Adrenal gland (tissue), 12 donors: Measurements from ENCODE around the gene ALDH1L1. TPM values are rescaled to one million over a fixed set of nuclear protein-coding genes. Genes with fewer than 3 reads are reported as not detected.

ENCODE experiments used
- DNase-seq, 7 donors: peaks; one replicate each; pipeline ENCODE4 v3.0.0-alpha.2; 2019 to 2020
- H3K27ac ChIP-seq, 5 donors: fragments of 200-600 bp; sonication (generic) in 4 of 5; 1 replicate in 3 of 5; 2 replicates in 2 of 5; pipeline versions ENCODE4 v1.5.1 to v1.8.0; 2016 to 2020; ENCODE audit warnings: mild to moderate bottlenecking in 1 of 5
- H3K27me3 ChIP-seq: fragments of 200-600 bp; 2 replicates; pipeline ENCODE4 v1.8.0; 2021
- H3K36me3 ChIP-seq, 2 donors: fragments of 200-600 bp; replicated peaks in 1 of 2; 1 replicate in 1 of 2; 2 replicates in 1 of 2; pipeline versions ENCODE4 v1.5.1 to v1.8.0; 2018 to 2022
- H3K4me1 ChIP-seq, 2 donors: fragments of 200-600 bp; replicated peaks in 1 of 2; 1 replicate in 1 of 2; 2 replicates in 1 of 2; pipeline versions ENCODE4 v1.5.1 to v1.8.0; 2018 to 2021
- H3K4me3 ChIP-seq, 4 donors: fragments of 200-600 bp; sonication (generic) in 3 of 4; one replicate each; pipeline ENCODE4 v1.5.1; 2016 to 2018
- H3K9me3 ChIP-seq, 3 donors: fragments of 200-600 bp; sonication (generic) in 1 of 3; replicated peaks in 1 of 3; 1 replicate in 2 of 3; 2 replicates in 1 of 3; pipeline versions ENCODE4 v1.5.1 to v1.8.0; 2016 to 2021
- CTCF ChIP-seq, 6 experiments: fragments of 450-650 bp in 4 of 6; fragments of 200-600 bp in 2 of 6; sonication (generic) in 1 of 6; IDR thresholded peaks; 1 replicate in 5 of 6; 2 replicates in 1 of 6; pipeline versions ENCODE4 v1.5.1 to v1.8.0; 2016 to 2021; ENCODE audit warnings: antibody characterized with exemption in 6 of 6, mild to moderate bottlenecking in 2 of 6, moderate library complexity in 1 of 6
- POLR2A ChIP-seq, 2 donors: fragments of 450-650 bp; IDR thresholded peaks; one replicate each; pipeline ENCODE4 v1.6.1; 2017; ENCODE audit warnings: antibody characterized with exemption in 2 of 2, mild to moderate bottlenecking in 2 of 2, moderate library complexity in 1 of 2
- whole genome bisulfite sequencing, 4 donors: extraction: QIAGEN DNeasy Blood & Tissue Kit in 2 of 4; methylation state at CpG; one replicate each; pipeline versions ENCODE4 v1.1.5 to v1.1.7; 2013 to 2017; 5-methylcytosine and 5-hydroxymethylcytosine counted together
- intact Hi-C, 2 donors: fragments of 100-400 bp; cut with DNase I; formaldehyde crosslinking; loops; one replicate each; pipeline versions ENCODE4 v1.14.1 to v1.15.0; 2022 to 2023
- polyA plus RNA-seq, 3 donors: library from polyadenylated mRNA; stranded (reverse); fragments of 200-250 nt in 2 of 3; fragments of 350-450 nt in 1 of 3; fragmentation: Illumina TruSeq in 1 of 3; extraction: RNeasy Lipid Tissue Mini Kit (QIAGEN cat#74804) in 1 of 3; gene quantifications; one replicate each; pipeline ENCODE4 v1.2.3, GENCODE V29; 2013 to 2014
- total RNA-seq, 9 donors: library from RNA; depleted of rRNA in 4 of 9; stranded (reverse); fragments of >200 nt in 4 of 9; fragments of 120-200 nt in 1 of 9; fragmentation: NEBNext Ultra II Directional in 1 of 9; extraction: Animal tissue kit (Norgen Biotek cat#: 25700) in 1 of 9; gene quantifications; one replicate each; pipeline versions ENCODE4 v1.1.0 to v1.2.4, GENCODE V29; 2013 to 2023
- donor health status: healthy with polysubstance abuse.
- donor health status: Bipolar disorder and iron deficiency.
- donor health status: DM: yes; HTN: yes; CAD: no.
- donor health status: DM: no; HTN: no; CAD: no.
- donor health status: DM: no; HTN: no; CAD: no.
- donor health status: DM: yes; HTN: yes; CAD: no.

Gene ALDH1L1
- total and polyA plus RNA-seq, 12 donors = 0.44 to 136 (median 72.3) TPM

GRCh38 chr3:126083913-126084767, 96.2 kb downstream of the ALDH1L1 start, which contains the start of gene SLC41A3:
Gene SLC41A3 (minus strand): TSS chr3:126084124. CDS start chr3:126068219, 15,905 bp downstream.
- DNase-seq = peak; percentile 83 to 91 (median 87)
- TF ChIP-seq CTCF (IDR thresholded peaks at IDR 0.05) (peak in 3 of 6 experiments; percentile 17 to 41 (median 34)), POLR2A (IDR thresholded peaks at IDR 0.05) (peak; percentile 54 to 64)
- intact Hi-C loops = no loop called here
- 0 to 1% (median 1%) methylated on average over 11 to 72 of the region's 72 CpGs for WGBS, 4 donors
- peak within 1 kb of the TSS in 3 of 4 donors; percentile 33 to 80 (median 80) for H3K4me3 ChIP-seq
- H3K4me1 ChIP-seq = peaks cover 0 to 28% of the 10 kb centered on the region in 2 donors
- no peaks in the 10 kb centered on the region for H3K9me3 ChIP-seq
- peak within 1 kb of the TSS; percentile 46 to 94 (median 89) for H3K27ac ChIP-seq
- H3K36me3 ChIP-seq = no peaks in the 10 kb centered on the region
- H3K27me3 ChIP-seq = no peaks in the 10 kb centered on the region

DNA sequence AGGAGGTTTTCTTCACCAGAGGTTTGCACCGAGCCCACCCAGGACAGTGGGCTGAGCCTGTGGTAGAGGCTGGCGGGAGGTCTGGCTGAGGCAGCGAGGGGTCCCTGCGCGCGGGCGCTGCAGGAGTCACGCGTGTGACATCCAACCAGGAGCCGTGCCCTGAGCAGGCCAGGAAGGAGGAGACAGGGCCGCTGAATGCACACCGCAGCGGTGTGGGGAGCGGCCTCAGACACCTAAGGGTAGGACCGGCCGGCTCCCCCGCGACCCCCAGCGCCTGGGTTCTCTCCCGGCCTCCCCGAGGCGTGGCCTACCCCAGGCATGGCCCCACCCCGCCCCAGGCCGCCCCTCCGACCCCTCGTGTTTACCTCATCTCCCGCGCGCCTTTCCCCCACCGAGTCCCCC, 96.9 kb downstream of the ALDH1L1 start:
- H3K9me3 ChIP-seq = no peaks in the 10 kb centered on the region
- intact Hi-C loops = no loop called here
- no peaks in the 10 kb centered on the region for H3K27me3 ChIP-seq
- peak overlapping the region; percentile 46 to 94 (median 89) for H3K27ac ChIP-seq
- H3K4me3 ChIP-seq = peak overlapping the region in 2 of 4 donors; percentile 80
- WGBS, 4 donors = 0 to 1% (median 0%) methylated on average over 2 to 30 of the region's 30 CpGs
- TF ChIP-seq POLR2A (IDR thresholded peaks at IDR 0.05) (no peak), CTCF (IDR thresholded peaks at IDR 0.05) (no peak)
- no peaks in the 10 kb centered on the region for H3K36me3 ChIP-seq
- H3K4me1 ChIP-seq = peaks cover 0 to 28% of the 10 kb centered on the region in 2 donors
- peak in 6 of 7 donors; percentile 38 to 66 (median 54) for DNase-seq

GRCh38 chr3:126083138-126083445, 97.3 kb downstream of the ALDH1L1 start:
- Histone ChIP-seq H3K9me3 (no peaks in the 10 kb centered on the region), H3K4me3 (peak overlapping the region in 2 of 4 donors; percentile 80), H3K4me1 (peaks cover 0 to 28% of the 10 kb centered on the region in 2 donors), H3K27me3 (no peaks in the 10 kb centered on the region), H3K36me3 (no peaks in the 10 kb centered on the region), H3K27ac (peak overlapping the region in 4 of 5 donors; percentile 81 to 94 (median 90))
- intact Hi-C loops = no loop called here
- no peak for DNase-seq
- TF ChIP-seq POLR2A (IDR thresholded peaks at IDR 0.05) (no peak), CTCF (IDR thresholded peaks at IDR 0.05) (no peak)
- WGBS, 4 donors = 21 to 34% (median 28%) methylated on average over 3 of the region's 3 CpGs

GRCh38 chr3:126082362-126083137, 97.8 kb downstream of the ALDH1L1 start:
- DNase-seq = peak in 1 of 7 donors; percentile 51
- Histone ChIP-seq H3K4me1 (peaks cover 0 to 28% of the 10 kb centered on the region in 2 donors), H3K9me3 (no peaks in the 10 kb centered on the region), H3K27me3 (no peaks in the 10 kb centered on the region), H3K36me3 (no peaks in the 10 kb centered on the region), H3K4me3 (peak overlapping the region in 1 of 4 donors; percentile 80), H3K27ac (peak overlapping the region in 2 of 5 donors; percentile 63 to 89)
- 82 to 93% (median 90%) methylated on average over 4 to 15 of the region's 15 CpGs for WGBS, 4 donors
- intact Hi-C loops = no loop called here
- TF ChIP-seq CTCF (IDR thresholded peaks at IDR 0.05) (no peak), POLR2A (IDR thresholded peaks at IDR 0.05) (no peak)
